ENCODE measurements around the gene ECE1.

- TF ChIP-seq CTCF (IDR thresholded peaks at IDR 0.05; ENCODE audit: borderline replicate concordance, extremely low read depth, low read length, poor library complexity, severe bottlenecking) (no peak), EZH2 (IDR thresholded peaks at IDR 0.05; ENCODE audit: borderline replicate concordance, low read depth, low read length, severe bottlenecking) (no peak)
These were observed 23.1 kb upstream of the ECE1 start for GRCh38 chr1:21313203-21313885.

Measured in DND-41 (cell line).